NCI-H1436 (cell line): ENCODE measurements around the gene LCN2.
"Not testable (repeated sequence)": the region's sequence is repeated elsewhere in the genome, so short reads cannot be mapped to it uniquely, and the experiment has no call there.

Experiments
- DNase-seq: peaks from one replicate; lab custom pipeline; 2025; lab: John Stamatoyannopoulos, UW

The LCN2 gene

GRCh38 chr9:128128836-128129590 lies 20.2 kb upstream of the LCN2 start:
- no peak for DNase-seq

GRCh38 chr9:128129976-128130590 lies 19.2 kb upstream of the LCN2 start:
- DNase-seq: not testable (repeated sequence)

GRCh38 chr9:128130651-128131050 lies 18.6 kb upstream of the LCN2 start:
- not testable (repeated sequence) for DNase-seq

DNA sequence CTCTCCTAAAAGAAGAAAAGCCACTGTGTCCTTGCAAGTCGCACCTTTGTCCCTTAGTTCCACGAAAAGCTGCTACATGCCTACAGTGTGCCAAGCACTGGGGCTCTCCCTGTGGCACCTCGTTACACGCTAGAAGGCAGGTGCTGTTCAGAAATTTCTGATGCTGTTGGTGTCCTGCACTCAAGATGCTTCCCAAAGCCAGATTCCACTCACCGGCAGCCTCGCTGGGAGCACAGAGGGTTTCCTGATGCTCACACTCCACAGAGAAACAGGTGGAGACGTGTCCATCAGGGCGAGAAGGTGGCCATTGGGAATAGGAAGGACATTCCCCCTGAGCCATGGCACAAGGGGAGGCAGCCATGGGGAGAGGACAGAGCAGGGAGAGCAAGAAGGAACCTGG lies 17.9 kb upstream of the LCN2 start:
- not testable (repeated sequence) for DNase-seq

- not testable (repeated sequence) for DNase-seq
Observed at GRCh38 chr9:128132139-128132538, 17.1 kb upstream of the LCN2 start.

DNA sequence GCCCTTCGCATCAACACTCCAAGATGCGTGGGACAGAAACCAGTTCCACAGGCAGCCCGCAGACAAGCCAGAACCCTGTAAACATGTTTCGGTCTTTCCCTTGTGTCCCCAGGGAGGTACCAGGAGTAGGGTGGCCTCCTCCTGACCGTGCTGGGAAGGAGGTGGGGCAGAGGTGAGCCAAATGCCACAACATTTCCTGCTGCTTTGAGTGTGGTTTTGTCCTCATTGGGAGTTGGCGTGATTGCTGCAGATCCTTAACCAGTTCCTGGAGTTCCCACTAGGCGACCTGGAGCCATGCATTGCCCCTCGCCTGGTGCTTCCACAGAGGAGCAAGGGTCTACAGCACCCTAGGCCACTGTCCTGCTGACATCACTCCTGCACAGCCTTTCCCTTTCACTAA lies 13.7 kb upstream of the LCN2 start:
- DNase-seq: not testable (repeated sequence)

DNA sequence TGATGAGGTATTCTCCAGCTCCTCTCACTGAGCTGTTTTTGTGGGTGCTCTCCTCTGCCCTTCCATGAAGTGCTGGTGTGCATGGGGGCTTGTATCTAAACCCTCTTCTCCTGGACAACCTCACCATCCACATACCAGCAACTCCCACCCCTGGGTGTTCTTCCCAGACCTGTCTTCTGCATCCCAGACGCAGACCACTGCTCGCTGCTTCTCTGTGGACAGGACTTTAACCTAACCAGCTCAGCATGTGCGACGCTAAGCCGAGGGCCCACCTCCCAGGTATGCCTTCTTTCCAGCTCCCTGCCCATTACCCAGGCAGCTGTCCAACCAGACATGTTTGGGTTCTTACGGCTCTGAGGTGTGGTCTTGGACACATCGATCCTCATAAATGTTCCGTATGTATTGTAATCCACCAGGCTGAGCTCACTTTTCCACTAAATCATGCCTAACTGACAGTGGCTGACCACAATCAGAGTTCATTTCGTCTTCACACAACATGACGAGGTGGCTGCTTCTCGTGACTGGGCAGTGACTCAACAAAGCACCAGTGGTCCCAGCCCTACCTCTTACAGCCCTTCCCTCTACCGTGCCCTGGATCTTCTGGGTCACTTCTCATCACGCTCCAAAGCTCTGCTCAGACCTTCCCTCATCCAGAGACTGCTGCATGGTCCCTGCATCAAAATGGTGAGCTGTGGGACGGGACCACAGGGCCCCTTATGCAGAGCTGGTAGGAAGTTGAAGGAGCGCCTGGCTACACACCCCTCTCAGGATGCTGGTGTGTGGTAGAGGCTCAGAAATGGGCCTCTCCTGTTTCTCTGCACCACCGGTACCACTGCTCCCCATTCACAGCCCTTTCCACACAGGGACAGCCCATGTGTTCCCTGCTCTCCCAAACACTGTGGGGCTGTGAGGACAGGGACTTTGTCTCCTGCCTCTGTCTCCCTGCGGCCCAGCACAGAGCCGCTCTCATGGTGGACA lies 12.1 kb upstream of the LCN2 start:
- no peak for DNase-seq

- no peak for DNase-seq
Observed at GRCh38 chr9:128138001-128138400, 11.3 kb upstream of the LCN2 start.

DNA sequence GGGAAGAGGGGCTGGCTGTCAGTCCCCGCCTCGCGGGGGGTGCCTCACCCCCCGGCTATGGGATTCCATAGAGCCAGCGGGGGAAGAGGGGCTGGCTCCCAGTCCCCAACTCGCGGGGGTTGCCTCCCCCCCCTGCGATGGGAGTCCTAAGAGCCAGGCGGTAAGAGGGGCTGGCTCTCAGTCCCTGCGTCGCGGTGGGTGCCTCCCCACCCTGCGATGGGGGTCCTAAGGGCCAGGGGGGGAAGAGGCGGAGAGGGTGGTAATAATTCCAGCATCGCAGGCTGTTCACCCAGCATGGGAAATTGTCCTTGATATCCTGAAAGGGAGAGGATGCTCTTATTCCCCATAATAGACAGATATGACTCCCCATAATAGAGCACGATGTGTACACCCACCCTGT lies 9.6 kb upstream of the LCN2 start:
- no peak for DNase-seq

GRCh38 chr9:128141604-128142003 lies 7.6 kb upstream of the LCN2 start:
- no peak for DNase-seq

DNA sequence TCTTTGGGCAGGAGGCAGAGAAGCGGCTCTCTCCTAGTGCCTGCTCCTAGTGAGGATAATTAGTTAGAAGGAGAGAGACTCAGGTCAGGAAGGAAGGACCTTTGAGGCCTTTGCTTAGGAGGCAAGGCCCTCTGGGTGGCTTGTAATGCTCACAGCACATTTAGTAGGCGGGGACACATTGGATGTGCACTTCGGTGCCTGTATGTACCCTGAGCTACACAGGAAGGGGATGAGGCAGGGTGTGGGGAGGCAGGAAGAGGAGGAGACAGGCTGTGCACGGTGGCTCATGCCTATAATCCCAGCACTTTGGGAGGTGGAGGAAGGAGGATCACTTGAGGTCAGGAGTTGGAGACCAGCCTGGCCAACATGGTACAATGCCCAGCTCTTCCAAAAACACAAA lies 7.2 kb upstream of the LCN2 start:
- DNase-seq: no peak

DNA sequence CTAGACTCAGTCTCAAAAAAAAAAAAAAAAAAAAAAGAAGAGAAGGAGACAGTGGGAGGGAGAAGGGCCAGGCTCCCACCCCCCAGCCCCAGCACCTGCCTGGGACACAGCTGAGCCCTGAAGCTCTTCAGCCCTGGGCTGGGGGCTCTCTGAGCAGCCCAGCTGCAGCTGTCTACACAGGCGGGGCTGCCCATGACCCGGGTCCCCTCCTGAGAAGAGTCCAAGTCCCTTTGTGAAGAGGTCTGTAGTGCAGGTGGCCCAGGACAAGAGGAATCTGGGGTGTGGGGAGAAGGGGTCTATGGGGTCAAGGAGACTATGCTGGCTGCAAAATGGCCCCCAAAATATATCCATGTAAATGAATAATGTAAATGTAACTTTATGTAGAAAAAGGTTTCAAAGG lies 6.7 kb upstream of the LCN2 start:
- no peak for DNase-seq

GRCh38 chr9:128143525-128144238 lies 5.6 kb upstream of the LCN2 start:
- DNase-seq: no peak

DNA sequence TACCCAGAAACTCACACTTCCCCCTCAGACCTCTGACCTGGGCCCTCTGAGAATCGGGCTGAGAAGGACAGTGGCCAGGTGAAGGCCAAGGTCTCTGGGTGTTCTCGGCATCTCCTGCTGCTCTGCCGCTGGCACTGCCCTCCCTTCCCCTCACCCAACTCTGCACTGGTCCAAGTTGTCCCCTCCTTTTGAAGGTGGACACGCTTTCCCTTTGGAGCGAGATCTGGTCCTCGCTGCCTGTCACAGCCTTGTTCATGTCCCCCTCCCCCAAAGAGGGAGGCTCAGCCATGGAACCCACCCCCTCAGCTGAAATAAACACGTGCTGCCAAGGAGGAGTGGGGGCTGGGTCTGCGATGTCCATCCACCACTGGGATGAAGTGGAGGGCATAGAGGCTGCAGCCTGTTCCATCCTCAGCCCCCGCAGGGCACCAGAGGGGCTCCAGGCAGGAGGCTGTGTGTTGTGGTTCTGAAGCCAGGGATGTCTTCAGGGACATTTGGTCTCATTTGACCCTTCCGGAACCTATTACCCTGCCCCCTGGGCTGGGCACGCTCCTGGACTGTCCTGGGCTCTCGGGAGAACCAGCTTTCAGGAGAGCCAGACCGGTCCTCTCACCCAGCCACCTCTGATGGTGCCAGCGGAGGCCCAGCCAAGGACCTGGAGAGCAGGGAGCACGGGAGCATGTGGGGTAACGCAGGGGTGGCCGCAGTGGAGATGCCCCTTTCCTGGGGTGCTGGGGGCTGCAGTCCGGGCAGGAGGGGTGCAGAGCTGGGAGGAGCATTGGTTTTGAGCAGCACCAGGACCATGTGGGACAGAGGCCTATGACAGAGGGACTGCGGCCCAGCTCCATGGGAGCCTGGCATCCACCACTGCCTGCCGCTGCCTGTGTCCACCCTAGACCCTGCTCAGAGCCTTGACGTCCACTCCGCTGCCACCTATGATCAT lies 4.7 kb upstream of the LCN2 start:
- no peak for DNase-seq

- DNase-seq: no peak
Observed at GRCh38 chr9:128145536-128145935, 3.7 kb upstream of the LCN2 start.

GRCh38 chr9:128145951-128146351 lies 3.3 kb upstream of the LCN2 start:
- DNase-seq: no peak

DNA sequence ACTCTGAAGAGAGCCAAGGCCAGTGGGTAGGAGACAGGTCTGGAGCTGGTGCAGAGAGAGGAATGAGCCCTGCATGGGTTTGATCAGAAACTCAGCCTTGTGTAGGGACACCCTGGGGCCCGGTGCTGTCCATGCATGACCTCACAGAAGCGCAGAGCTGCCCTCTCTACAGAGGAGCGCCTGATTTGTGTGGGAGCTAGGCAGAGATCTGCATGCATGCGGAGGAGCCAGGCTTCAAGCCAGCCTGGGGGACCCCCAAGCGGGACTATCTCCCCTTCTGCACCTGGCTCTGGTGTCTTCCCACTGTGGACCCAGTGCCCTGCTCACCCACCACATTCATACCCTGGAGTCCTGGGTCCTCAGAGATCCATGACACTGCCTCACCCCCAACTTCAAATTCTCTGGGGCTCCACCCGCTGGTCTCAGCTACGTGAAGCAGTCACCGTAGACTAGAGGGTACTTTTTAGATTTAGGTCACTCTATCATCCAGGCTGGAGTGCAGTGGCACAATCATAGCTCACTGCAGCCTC lies 2.6 kb upstream of the LCN2 start:
- DNase-seq: no peak

GRCh38 chr9:128148509-128149000 lies 698 bp upstream of the LCN2 start:
- no peak for DNase-seq

DNA sequence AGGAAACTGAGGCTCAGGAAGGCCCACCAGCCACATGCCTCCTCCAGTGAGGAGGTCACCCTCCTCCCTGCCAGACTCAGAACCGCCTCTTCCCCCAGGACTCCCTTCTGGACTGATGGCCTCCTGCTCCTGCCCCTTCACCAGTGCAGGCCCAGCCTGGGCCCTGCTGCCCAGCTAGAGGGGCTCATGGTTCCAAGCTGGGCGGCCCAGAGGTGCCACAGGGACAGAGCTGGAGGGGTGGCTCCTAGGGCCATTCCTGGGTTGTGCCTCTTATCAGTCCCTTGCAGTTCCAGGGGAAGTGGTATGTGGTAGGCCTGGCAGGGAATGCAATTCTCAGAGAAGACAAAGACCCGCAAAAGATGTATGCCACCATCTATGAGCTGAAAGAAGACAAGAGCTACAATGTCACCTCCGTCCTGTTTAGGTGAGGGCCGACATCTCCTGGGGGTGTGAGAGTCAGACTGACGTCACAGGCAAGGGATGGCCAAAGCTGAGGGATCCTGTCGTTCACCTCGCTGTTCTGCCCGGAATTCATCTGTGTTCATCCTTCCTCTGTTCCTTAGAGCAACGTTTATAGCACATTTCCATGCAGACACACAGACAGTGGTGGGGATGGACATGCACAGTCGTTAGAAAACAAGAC lies 819 bp downstream of the LCN2 start:
- no peak for DNase-seq
